GM19238 (cell line): Measurements from ENCODE around the gene SLC24A4.

Source experiments
- DNase-seq: peaks from one replicate; pipeline ENCODE4 v3.0.0; 2011; ENCODE audit warnings: low spot score; ENCODE audit not compliant: insufficient read length

Gene SLC24A4

DNA sequence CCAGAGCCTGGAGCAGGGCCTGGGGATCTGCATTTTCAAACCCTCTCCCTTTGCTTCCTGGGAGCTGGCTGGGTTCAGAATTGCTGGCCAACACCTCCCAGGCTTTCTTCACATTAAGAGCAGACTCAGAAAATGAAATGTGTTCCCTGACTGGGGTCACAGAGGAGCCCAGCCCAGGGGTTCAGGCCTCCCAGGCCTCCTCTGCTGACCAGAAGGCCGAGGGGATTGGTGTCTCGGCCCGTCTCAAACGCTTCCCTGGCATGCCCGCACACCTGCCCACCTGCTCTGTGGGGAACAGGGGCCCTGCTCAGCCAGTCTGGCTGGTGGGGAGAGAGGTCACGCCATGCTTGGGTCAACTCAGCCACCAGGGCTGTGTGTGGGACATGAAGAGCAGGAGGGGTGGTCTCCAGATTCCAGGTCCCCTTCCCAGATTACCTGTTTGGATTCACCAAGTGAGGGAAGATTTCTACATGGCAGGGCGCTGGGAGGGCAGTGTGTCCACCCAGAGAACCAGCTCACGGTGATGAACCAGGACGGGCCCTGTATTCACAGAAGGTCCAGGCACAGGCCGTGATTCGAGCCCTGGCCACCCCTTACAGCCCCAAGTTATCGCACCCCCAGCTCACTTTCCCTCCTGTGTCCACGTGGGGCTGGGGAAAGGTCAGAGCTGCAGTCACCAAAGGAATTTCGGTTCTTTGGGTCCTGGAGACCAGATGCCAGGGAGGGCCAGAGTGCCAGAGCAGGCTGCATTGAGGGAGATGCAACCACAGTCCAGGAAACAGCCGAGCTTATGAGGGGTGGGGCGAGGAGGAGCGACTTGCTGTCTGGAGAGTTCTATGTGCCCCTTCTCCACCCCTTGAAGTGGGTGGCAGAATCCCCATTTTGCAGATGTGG is 135.4 kb downstream of the SLC24A4 start:
- DNase-seq = no peak

DNA sequence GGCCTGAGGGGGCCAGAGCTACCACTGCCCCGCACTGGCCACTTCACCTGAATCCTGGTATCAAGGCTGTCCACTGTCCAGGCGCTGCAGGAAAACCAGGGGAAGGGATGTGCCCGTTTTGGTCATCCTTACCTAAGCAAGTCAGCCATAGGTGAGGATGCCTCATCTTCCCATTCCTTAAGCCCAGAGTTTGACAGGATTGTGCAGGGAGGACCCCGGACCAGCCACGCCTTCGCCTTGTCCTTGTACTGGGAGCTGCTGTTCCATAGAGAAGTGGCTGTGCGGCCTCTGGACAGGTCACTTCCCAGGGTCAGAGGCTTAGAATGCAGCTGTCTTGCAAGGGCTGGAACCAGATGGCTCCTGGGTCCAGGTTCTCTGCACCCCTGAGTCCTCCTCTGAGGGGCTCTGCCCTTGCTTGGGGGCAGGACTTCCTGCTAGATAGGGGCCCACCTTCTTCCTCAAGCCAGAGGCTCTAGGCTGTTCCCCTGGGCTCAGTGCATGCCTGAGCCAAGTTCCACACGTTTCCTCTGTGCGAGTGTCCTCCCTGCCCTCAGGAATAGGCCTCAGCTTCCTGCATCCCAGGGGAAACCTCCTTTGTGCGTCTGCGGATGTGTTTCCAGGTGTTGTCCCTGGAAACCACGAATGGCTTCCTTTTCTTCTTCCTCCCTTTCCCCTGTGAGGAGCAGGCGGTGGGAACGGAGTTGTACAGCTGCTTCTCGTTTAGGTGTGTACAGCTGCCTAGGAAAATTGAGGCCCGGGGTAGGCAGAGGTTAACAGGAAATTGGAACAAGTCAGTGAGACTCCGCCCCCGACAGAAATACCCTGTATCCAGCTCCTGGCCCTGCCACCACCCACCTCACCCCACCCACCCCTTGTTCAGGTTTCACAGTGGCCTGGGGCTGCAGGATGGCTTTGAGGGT is 136.3 kb downstream of the SLC24A4 start:
- DNase-seq = no peak

DNA sequence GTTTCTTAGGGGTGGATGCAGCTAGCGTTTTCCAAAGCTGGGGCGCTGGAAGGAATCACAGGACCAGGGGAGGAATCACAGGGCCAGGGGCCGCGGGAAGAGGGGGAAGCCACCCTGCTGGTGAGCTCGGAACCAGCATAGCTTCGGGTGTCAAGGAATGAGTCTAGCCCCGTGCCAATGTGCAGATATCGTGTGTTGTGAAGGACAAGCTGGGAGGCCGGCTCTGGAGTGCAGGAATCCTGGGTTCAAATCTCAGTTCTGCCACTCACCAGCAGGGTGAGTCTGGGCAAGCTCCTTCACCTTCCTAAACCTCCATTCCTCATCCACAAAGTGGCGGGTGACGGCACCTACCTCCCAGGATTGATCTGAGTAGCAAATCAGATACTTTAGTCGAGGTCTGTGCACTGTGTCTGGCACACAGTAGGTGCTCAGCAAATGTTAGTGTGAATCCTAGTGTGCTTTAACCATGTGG is 137.0 kb downstream of the SLC24A4 start:
- DNase-seq = no peak

DNA sequence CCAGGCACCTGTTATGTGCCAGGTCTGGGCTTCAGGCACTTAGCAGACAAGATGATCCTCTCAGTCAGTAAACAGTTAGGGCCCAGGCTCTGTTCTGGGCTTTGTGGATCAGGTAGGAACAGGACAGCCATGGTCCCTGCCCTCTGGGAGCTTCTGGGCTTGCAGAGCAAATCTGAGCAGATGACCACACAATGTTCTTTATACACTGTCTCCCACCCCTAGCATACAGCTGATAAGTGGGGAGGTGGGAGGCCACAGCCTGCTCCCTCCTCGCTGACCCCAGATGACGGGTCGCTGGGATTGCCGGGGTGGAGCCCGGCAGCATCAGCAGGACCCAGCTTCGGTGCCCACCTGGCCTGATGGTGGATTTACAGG is 137.6 kb downstream of the SLC24A4 start:
- DNase-seq = no peak

DNA sequence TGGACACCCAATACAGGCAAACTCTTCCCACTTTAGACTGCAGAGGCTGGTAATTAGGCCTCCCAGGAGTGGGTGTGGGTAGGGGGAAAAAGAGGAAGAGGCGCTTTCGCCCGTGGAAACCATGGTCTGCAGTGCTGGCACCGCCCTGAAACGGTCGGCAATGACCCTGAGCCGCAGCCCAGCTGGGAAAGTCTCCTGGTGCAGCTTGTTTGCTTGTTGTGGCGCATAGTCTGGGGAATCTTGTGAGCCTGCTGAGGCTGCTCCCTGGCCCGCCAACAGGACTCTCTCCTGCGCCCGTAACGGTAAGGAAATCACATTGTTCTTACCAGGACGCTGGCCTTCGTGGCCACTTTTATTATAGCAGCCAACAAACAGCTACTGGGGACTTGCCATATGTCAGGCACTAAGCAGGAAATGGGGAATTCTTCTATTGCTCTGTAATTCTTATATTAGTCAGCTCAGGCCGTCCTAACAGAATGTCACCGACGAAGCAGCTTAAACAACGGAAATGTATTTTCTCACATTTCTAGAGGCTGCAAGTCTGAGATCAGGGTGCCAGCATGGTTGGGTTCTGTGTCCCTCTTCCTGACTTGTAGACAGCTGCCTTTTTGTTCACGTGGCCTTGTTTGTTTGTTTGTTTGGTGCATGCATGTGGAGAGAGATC is 138.1 kb downstream of the SLC24A4 start:
- no peak for DNase-seq

DNA sequence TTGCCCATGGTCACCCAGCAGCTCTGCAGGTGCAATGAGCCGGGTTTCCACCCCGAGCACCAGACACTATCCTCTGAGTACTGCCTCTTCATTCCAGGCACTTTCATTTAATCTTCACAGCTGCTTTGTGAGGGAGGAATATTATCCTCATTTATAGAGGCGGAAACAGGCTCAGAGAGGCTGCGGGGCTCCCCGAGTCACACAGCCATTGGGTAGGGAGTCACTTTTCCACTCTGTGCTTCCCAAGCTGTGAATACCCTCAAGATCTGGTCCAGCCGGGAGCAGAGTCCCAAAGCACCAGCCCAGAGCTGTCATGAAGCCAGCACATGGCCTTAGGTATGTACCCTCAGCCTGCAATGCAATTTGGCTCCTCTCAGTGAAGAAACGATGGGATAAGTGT is 138.9 kb downstream of the SLC24A4 start:
- DNase-seq = no peak

DNA sequence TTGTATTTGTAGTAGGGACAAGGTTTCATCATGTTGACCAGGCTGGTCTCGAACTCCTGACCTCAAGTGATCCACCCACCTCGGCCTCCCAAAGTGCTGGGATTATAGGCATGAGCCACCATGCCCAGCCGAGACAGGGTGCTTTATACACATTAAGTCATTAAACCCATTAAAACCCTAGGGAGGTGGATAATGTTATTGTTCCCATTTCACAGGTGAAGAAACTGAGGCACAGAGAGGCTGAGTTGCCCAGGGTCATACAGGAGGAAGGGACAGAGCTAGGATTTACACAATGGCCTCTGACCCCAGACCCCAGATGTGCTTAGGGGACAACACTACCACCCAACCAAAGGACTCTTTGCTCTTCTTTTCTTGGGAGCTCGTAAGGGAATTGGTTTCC is 139.6 kb downstream of the SLC24A4 start:
- DNase-seq = no peak

DNA sequence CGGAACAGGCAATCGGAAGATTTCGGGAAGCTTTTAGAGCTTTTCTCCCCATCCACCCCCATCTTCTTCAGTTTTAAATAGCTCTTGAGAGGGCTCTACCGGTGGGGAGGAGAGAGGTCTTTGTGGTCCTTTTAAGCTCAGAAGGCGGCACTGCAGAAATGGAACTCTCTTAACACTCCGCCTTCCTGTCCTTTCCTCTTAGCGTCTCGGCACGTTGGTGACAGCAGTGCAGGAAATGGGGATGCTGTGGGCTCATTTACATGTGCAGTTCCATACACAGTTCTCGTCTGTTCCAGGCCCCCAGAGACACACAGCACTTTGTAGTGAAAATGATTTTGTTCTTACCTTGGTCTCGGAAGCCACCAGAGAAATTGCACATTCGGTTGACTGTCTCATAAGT is 140.2 kb downstream of the SLC24A4 start:
- no peak for DNase-seq

DNA sequence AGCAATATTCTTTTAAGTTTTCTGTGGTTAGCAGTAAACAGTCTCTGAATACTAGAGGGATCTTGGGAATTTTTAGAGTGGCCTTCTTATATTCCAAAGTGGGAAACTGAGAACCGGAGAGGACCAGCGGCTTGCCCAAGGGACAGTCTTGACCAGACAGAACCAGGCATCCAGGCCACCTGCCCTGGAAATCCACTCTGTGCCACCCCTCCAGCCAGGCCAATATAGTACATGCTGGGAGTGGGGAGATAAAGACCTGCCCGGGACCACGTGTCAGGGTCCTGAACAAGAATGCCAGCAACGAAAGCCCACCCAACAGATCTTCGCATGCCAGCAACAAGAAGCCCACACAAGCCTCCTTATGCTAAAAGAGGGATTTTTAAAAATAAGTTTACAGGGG is 141.2 kb downstream of the SLC24A4 start:
- no peak for DNase-seq

DNA sequence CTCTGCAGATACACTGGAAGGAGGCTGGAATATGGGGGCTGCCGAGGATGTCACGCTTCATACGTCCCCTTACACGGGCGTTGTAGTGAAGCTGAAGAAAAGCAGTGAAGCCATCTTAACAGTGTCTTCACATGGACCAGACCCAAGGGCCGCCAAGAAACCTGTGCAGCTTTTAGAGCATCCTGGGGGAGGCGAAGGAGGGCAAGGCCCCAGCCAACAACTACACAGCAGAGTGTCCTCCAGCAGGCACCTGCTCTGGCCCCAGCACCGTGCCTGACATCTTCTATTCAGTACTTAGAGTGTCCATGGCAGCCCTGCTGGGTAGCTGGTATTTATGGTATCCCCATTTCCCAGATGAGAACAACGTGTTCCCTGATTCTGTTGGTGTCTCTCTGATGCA is 141.8 kb downstream of the SLC24A4 start:
- no peak for DNase-seq

DNA sequence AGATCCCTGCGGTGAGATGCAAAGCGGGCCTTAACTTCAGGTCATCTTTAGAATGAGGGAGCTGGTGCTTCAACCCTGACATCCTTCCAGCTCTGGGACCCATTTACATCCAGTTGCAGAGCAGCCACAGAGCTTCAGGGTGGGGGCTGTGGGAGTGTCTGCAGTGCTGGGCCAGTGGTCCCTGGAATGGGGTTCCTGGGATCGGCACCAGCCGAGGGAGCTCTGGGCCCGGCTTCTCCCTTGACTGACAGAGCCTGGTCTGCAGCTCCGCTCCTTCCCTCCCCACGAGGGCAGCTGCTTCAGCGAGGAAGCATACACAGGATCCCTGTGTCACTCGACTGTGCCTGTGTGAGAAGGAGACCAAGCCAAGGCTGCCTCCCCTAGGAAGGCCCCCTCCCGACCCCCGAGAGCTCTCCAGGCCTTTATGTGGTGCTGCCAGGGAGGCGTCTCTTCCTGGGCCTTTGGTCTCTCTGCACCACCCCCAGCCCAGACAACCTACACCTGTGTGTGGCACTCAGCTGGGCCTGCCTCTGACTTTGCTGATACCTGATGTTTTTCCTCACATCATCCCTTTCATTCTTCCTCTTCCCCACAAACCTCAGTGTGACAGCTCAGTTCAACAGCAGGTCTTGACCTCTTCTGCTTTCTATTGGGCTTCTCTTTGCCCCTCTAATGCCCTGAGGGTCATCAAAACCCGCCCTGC is 142.5 kb downstream of the SLC24A4 start:
- no peak for DNase-seq

DNA sequence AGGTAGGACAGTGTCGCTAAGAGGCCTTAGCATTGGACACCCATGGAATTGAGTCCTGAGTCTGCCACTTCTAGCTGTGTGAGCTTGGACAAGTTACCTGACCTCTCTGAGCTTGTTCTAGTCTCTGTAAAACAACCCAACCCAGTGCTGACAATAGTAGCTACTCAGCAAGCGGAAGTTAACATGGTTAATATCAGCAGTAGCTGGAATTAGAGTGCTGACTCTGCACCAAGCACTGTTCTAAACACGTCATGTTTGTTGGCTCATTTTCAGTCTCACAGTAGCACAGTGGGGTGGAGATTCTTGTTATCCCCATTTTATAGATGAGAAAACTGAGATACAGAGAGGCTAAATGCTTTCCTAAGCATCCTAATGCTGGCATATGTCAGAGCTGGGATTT is 143.1 kb downstream of the SLC24A4 start:
- DNase-seq = no peak

DNA sequence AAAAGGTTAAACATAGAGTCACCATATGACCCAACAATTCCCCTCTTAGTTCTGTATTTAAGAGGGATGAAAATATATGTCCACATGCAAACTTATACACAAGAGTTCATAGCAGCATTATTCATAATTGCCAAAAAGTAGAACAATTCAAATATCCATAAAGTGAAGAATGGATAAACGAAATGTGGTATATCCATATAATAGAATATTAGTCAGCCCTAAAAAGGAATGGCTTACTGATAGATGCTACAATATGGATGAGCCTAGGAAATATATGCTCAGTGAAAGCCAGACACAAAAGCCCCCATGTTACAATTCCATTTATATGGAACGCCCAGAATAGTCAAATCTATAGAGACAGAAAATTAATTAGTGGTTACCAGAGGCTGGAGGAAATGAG is 146.6 kb downstream of the SLC24A4 start:
- DNase-seq = no peak

DNA sequence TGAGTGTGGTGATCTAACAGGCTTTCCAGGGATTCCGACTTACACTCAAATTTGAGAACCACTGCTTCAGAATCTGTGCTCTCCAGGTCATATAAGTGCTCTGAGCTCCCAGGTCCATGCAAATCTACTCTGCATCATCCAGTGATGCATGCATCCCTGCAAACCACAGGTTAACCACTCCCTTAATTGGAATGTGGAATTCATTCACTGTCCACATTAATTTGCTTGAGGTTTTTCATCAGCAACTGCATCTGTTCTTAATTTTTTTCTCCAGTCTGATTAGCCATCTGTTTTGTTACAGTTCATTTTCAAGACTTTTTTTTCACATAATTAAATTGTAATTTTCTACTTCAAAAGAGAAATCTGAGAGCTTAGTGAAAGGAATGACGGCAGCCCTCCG is 147.2 kb downstream of the SLC24A4 start:
- DNase-seq = no peak

DNA sequence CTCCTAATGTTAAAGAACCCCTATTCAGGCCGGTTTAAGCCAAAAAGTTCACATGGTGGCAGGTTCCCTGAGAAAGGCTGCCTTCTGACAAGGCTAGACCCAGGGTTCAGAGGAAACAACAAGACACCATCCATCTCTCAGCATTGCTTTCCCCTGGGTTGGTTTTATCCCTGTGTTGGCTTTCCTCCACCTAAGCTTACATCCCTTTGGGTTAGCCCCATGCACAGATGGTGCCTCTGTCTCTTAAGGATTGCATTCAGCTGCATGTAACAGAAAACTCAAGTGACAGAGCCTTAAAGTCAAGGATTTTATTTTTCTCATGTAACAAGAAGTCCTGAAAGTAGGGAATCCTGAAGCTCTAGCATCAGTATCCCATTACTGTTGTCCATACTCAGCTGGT is 147.8 kb downstream of the SLC24A4 start:
- DNase-seq = no peak

DNA sequence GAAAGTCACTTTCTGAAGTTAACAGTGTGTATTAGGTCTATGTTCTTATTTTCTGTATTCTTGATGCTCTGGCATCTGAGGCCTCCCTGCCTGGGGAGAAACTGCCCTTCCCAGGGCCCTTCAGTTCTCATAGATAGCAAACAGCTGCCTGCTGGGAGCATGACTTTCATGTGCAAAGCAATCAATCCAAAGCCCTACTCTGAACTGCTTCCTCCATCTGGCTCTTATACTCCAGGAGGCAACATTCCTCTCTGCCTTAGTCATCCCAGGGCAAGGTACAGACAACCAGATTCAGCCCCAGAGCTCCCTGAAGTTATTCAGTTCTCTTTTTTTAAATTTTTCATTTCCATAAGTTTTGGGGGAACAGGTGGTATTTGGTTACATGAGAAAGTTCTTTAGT is 149.0 kb downstream of the SLC24A4 start:
- DNase-seq = no peak

DNA sequence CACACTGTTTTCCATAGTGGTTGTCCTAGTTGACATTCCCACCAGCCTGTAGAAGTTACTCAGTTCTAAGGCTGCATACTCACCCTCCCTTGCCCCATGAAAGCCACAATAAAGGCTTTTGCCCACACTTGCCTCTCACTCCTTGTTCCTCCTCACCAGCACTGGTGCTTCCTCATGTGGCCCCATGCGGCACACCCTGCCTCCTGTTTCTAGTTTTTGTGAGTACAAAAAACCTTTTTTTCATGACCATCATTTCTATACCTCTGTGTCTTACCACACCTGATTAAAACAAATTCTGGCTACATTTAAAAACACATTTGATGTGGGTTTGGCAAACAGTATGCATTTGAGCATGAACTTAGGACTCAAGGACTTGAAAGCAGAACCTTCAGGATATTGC is 149.9 kb downstream of the SLC24A4 start:
- DNase-seq = no peak

DNA sequence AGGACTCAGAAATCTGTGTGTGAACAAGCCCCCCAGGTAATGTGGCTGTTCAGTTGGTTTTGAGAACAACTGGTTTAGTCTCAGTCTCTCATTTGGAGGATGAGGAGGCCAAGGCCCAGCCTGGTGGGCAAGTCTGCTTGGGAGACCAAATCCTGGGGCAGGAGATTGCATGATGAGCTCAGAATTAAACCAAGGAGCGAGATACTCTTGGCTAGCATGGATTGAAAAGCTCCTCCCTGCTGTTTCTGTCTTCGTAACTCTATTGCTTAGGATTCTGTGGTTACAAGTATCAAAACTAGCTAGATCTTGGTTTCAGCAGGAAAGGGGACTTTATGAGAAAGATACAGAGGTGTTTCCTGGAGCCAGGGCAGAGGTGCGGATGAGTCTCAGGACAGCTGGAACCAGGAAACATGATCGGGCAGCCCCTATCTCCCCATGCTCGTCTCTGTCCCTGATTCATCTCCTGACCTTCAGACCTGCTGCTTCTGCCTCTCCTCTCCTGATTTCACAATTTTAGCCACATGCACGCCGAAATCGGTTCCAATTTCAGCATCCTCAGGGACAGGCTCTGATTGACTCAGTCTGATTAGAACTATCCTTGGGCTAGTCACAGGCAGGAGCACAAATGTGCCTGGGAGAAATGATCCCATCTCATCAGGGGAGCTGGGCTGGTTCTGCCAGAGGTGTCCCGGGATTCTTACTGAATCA is 150.4 kb downstream of the SLC24A4 start:
- DNase-seq = no peak

DNA sequence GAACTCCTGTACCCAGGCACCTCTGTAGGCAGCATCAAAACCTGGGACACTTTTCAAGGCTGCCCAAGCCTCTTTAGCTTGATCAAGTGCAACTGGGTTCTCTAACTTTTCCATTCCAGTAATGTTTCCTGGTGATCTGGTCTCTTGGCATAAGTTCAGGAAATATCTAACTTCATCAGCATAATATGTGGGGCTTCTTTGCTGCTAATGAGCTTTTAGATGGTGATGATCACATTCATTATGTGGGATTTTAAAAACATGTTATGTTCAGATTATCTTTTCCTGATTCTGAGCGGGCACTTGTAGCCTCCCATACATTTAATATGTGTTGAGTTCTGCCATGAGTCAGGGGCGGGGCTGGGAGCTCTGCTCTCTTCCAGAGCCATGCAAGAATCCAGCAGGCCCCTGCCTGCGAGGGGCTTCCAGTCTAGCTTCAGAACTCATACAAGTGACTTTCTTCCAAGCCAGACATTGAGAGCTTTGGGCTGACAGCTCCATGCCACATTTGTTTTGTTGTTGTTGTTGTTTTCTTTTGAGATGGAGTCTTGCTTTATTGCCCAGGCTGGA is 151.1 kb downstream of the SLC24A4 start:
- DNase-seq = no peak

DNA sequence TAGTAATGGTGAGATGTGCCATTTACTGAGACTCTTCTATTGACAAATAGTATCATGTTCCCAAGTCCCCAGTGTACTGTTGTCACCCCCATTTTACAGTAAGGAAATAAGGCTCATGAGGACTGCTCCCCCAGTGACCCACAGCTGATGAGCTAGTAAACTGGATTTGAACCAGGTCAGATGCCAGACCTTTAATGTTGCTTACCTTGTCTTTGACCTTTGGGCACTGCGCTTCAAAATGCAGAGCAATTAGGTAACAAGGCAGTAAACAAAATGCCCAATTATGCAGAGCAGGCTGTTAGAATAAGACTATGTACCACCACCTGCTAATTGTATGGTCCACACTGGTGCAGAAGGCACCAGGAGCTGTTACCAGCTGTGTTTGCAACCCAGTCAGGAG is 152.1 kb downstream of the SLC24A4 start:
- no peak for DNase-seq
